ENCODE measurements around the gene TMEM258. TPM values are rescaled to one million over a fixed set of nuclear protein-coding genes. Genes with fewer than 3 reads are reported as not detected.

Gene TMEM258
- polyA plus RNA-seq, 1 donor, result 158 TPM

GRCh38 chr11:61820174-61820573, 27.8 kb upstream of the TMEM258 start:
- no peak for DNase-seq (ENCODE audit: low read depth)

DNA sequence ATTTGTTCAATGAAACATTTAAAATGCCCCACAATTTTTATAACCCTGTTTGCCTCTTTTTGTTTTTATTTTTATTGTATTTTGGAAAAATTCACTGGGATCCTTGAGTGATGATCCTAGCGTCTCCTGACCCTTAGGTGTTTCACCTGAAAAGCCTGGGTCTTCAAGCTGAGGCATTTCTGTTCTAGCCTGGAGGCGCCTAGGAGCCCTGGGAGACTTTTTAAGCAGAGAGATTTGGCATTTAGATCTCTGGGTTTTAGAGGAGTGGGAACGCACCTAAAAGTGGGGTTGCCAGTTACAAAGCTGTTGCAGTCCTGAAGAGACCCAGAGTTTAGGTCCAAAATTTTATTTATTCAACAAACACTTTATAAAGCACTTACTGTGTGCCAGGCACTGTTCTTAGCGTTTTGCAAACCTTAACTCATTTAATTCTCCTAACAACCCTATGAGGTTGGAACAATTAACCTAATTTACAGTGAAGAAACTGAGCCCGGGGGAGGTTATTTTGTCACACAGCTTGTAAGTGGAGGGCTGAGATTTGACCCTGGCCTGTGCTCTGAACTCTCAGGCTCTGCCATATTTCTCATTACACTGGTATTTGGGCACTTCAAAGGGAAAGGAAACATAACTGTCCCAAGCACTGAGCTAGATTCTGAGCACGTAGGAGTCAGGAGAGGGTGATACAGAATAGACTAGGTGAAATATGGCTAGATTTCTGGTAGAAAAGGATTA, 25.2 kb upstream of the TMEM258 start:
- no peak for DNase-seq (ENCODE audit: low read depth)

DNA sequence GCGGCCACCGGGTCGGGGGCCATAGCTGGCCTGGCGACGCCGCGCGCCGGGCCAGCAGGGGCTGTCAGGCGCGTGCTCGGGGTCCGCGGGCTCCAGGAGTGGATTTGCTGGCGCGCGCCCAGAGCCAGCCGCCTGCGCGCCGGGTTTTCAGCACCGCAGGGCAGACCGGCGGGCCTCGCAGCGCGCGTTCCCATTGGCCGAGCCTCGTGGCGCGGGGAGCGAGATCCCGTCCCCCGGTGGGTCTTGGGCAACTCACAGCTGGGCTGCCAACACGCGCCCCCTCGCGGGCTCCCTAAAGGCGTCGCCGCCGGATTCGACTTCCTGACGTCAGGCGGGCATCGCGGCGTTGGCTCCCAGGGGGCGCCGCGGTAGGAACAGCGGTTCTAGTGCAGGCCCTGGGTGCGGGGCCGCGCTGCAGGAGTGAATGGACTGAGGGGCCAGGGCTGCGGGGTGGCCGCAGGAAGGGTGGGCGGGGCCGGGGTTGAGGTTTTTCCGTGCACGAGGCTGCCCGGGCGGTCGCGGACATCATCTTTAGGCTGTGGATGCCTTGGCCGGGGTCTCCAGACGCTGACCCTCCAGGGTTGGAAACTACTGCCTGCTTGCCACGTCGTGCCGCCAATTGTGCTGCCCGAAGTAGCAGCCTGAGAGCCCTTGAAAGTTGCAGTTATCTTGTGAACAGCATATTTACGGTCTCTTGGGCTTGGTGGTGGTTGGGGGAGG, 24.5 kb upstream of the TMEM258 start, which contains the start of gene FADS1:
Gene FADS1 (minus strand): TSS at position 268 of the 720 bp plus-strand sequence. CDS start 74 bp downstream, at position 194.
- DNase-seq (ENCODE audit: low read depth), result no peak

DNA sequence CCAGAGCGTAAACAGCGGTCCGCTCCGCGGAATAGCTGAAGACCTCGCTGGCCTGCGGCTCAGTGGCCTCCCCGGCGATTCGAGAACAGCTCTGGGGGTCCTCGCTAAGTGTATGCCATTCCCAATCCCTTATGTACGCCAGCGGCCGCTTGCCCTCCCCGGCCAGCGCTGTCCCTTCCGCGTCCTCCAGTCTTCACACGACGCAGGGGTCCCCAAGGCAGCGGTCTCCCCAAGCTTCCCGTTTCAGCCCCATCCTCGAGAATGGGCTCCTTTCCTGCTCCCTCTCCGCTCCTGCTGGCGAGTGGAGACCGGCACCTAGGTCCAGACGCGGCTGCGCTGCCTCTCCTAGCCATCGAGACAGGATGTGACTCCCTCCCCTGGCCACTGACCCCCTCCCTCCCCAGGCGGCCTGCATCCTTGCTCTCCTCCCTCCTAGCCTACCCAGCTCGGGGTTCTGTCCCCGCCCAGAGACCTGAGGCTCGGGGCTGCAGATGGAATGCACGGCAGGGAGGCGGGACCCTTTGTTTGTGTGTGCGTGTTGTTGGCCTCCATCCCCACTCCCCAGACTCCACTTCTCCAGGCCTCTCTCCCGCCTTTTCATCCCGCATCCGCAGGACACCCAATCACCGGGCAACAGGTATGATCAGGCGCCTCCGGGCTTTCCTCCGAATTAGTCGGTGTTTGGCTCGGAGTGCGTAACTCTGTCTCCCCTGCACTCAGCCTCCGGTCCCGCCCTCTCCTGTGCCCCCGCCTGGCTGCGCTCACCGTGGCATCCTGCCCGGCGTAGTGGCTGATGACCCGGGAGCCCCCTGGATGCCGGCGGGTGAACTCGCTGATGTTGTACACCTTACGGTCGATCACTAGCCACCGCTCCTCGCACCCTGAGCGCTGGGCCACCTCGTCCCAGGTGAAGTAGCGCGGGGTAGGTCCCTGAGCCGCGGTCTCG, 23.7 kb upstream of the TMEM258 start:
- DNase-seq (ENCODE audit: low read depth), result no peak

GRCh38 chr11:61814958-61815789, 22.8 kb upstream of the TMEM258 start:
- DNase-seq (ENCODE audit: low read depth), result peak; percentile 87

DNA sequence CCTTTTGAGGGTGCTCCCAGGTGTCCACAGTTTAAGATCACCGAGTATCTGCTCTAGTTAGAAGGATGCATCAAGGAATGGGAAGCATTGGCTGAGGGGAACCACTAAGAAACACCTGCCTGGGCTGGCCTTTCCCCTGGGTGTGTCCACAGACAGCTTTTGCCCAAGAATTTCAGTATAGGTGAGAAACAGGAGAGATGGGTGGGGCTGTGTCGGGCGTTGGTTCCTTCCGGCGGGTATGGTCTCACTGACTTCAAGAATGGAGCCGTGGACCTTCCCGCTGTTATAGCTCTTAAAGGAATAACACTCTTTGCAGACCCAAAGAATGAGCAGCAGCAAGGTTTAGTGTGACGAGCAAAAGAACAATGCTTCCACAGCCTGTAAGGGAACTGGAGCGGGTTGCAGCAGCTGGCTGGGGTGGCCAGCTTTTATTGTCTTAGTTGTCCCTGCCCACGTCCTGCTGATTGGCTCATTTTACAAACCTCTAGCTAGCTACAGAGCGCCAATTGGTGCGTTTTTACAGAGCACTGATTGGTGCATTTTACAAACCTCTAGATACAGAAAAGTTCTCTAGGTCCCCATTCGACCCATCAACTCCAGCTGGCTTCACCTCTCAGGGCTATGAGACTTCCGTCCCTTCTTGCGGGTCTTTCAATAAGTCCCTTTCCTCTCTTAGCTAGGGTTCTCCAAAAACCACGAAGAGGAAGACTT, 22.0 kb upstream of the TMEM258 start:
- DNase-seq (ENCODE audit: low read depth), result no peak

- no peak for DNase-seq (ENCODE audit: low read depth)
These were observed 20.5 kb upstream of the TMEM258 start for GRCh38 chr11:61812736-61813411.

GRCh38 chr11:61811831-61812230, 19.4 kb upstream of the TMEM258 start:
- no peak for DNase-seq (ENCODE audit: low read depth)

GRCh38 chr11:61810671-61811175, 18.3 kb upstream of the TMEM258 start:
- no peak for DNase-seq (ENCODE audit: low read depth)

DNA sequence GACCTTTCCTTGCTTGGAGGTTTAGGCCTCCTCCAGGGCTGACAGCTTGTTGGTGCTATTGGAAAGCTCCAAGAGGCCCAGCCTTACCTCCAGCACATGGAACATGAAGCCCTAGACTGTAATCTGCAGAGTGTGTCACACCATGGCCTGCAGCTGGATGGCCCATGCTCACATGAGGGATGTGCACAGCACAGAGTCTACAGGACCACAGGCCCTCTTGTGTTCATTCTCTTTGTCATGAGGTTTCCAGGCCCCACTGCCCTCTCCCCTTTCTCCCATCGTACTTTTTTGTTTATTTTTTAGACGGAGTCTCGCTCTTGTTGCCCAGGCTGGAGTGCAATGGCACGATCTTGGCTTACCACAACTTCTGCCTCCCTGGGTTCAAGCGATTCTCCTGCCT, 14.4 kb upstream of the TMEM258 start:
- no peak for DNase-seq (ENCODE audit: low read depth)

- no peak for DNase-seq (ENCODE audit: low read depth)
These were observed 12.7 kb upstream of the TMEM258 start for GRCh38 chr11:61805146-61805545.

GRCh38 chr11:61803889-61804647, 11.7 kb upstream of the TMEM258 start:
- DNase-seq (ENCODE audit: low read depth), result no peak

GRCh38 chr11:61802605-61803004, 10.2 kb upstream of the TMEM258 start:
- no peak for DNase-seq (ENCODE audit: low read depth)

- no peak for DNase-seq (ENCODE audit: low read depth)
These were observed 8.2 kb upstream of the TMEM258 start for GRCh38 chr11:61800331-61801281.

DNA sequence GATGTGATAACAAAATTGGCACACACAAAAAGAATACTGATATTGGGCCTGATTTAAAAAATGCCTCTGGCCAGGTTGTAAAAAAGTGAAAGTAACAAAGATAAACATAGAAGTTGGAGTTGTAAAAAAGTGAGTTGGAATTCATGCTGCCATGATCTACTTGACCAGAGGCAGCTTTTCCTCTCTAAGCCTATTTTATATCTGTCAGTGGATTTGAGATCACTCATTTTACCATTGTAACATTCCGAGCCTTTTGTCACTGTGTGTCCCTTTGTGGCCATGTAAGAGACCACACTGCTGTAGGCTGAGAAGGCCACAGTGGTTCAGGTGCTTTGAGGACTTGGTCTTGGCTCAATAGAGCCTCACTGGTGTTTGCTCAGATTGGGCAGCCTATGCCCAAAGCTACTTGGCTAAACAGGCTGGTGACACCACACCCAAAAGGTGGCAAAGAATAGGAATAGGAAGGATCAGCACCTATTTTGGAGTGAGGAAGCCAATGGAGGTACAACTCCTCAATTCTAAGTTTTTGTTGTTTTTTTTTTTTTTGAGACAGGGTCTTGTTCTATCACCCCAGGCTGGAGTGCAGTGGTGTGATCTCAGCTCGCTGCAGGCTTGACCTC, 7.4 kb upstream of the TMEM258 start:
- DNase-seq (ENCODE audit: low read depth), result no peak

DNA sequence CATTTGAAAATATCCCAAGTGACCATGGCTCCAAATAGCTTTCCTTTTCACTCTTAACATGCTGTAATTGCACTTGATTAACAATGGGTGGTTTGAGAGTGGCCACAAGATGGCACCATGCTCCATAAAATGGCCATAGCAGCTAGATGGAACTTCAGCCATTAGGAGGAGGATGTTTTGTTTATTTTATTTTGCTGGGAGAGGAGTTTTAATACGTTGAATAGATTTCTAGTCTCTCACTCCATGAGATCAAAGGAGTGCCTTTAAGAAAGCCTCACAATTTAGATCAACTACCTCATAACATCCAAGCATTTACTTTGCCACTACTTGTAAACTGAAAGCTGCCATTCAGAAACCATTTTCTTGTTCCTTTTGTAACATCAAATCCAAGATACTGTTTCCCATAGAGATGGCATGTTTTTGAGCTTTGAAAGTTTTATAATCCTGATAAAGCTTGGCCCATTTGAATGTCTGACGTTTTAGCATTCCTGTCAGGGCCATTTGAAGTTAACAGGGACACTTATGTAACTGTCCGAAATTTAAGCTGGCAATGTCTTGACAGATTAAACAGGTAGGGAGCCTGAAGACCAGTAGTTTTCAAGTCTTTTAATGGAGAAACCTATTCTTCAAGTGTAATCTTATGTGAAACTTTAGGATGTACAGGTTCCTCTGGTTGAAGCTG, 5.0 kb upstream of the TMEM258 start:
- peak; percentile 77 for DNase-seq (ENCODE audit: low read depth)

All from forelimb muscle (tissue), 1 donor.